B cell (primary cell): Measurements from ENCODE around the gene PARD6G. TPM values are rescaled to one million over a fixed set of nuclear protein-coding genes. Genes with fewer than 3 reads are reported as not detected.

Source experiments
- ATAC-seq: fragments of 200-7000 bp; cut with Tn5 transposase; one replicate; pipeline ENCODE4 v1.10.0; 2021; ENCODE audit warnings: low read depth, mild to moderate bottlenecking, moderate number of reproducible peaks, moderate library complexity
- CTCF ChIA-PET: fragments of 350-600 bp; sonication (Branson Sonifier 250); formaldehyde crosslinking; loops from one replicate; lab custom pipeline; 2021; ENCODE audit warnings: antibody characterized with exemption, inconsistent platforms; lab: Charles Lee
- POLR2A ChIA-PET: fragments of 350-600 bp; sonication (Branson Sonifier 250); formaldehyde crosslinking; loops from one replicate; lab custom pipeline; 2021; ENCODE audit warnings: antibody characterized with exemption; lab: Charles Lee
- DNase-seq: peaks from one replicate; pipeline ENCODE4 v3.0.0; 2013
- H2AFZ ChIP-seq: 2 replicates; pipeline ENCODE4 v1.6.1; 2012; ENCODE audit warnings: mild to moderate bottlenecking, low read depth, low read length; ENCODE audit not compliant: insufficient read depth, poor library complexity, severe bottlenecking
- H3K27ac ChIP-seq, 2 donors: 1 replicate in 1 of 2; 2 replicates in 1 of 2; pipeline ENCODE4 v1.5.1; 2012 to 2013; ENCODE audit warnings: low read length in 2 of 2, mild to moderate bottlenecking in 2 of 2, moderate library complexity in 1 of 2
- H3K27me3 ChIP-seq, 4 experiments: fragments of 200-600 bp in 1 of 4; sonication (generic) in 1 of 4; replicated peaks in 1 of 4; 1 replicate in 2 of 4; 2 replicates in 2 of 4; pipeline versions ENCODE4 v1.6.1 to v1.7.0; 2013 to 2016; ENCODE audit warnings: low read length in 3 of 4, mild to moderate bottlenecking in 2 of 4, mixed read lengths in 1 of 4, moderate library complexity in 1 of 4; ENCODE audit not compliant: insufficient read depth in 4 of 4, control insufficient read depth in 3 of 4; ENCODE audit errors: control extremely low read depth in 1 of 4
- H3K36me3 ChIP-seq, 2 experiments: replicated peaks in 1 of 2; 1 replicate in 1 of 2; 2 replicates in 1 of 2; pipeline versions ENCODE4 v1.6.1 to v1.7.1; 2013; ENCODE audit warnings: low read length in 1 of 2; ENCODE audit not compliant: insufficient read depth in 2 of 2, control insufficient read depth in 1 of 2; ENCODE audit errors: control extremely low read depth in 1 of 2, extremely low read depth in 1 of 2
- H3K4me1 ChIP-seq, 2 donors: fragments of 200-600 bp in 1 of 2; sonication (generic) in 1 of 2; 1 replicate in 1 of 2; 2 replicates in 1 of 2; pipeline versions ENCODE4 v1.5.1 to v1.6.1; 2013 to 2017; ENCODE audit warnings: low read length in 2 of 2; ENCODE audit not compliant: control insufficient read depth in 2 of 2, insufficient read depth in 2 of 2
- H3K4me2 ChIP-seq: replicated peaks from 2 replicates; pipeline ENCODE3; 2012; ENCODE audit warnings: mild to moderate bottlenecking, low read depth, low read length; ENCODE audit not compliant: poor library complexity, severe bottlenecking
- H3K4me3 ChIP-seq, 5 experiments: fragments of 200-600 bp in 1 of 5; sonication (generic) in 1 of 5; 1 replicate in 3 of 5; 2 replicates in 2 of 5; pipeline versions ENCODE4 v1.5.1 to v1.7.0; 2011 to 2016; ENCODE audit warnings: low read length in 4 of 5, mild to moderate bottlenecking in 4 of 5, low read depth in 2 of 5, control low read depth in 1 of 5, moderate library complexity in 1 of 5; ENCODE audit not compliant: insufficient read depth in 1 of 5; ENCODE audit errors: control extremely low read depth in 1 of 5, extremely low read depth in 1 of 5
- H3K79me2 ChIP-seq: fragments of 200-600 bp; sonication (generic); one replicate; pipeline ENCODE4 v1.6.0; 2016; ENCODE audit warnings: low read length; ENCODE audit not compliant: control insufficient read depth, insufficient read depth
- H3K9ac ChIP-seq: fragments of 200-600 bp; sonication (generic); 2 replicates; pipeline ENCODE4 v1.6.1; 2017; ENCODE audit warnings: mild to moderate bottlenecking, low read length, moderate library complexity
- H3K9me3 ChIP-seq, 3 donors: one replicate each; pipeline versions ENCODE4 v1.6.1 to v1.7.1; 2013; ENCODE audit warnings: low read length in 2 of 3; ENCODE audit not compliant: control insufficient read depth in 2 of 3, insufficient read depth in 1 of 3; ENCODE audit errors: control extremely low read depth in 1 of 3
- H4K20me1 ChIP-seq: 2 replicates; pipeline ENCODE4 v1.6.0; 2012; ENCODE audit warnings: mild to moderate bottlenecking, low read length; ENCODE audit not compliant: insufficient read depth, control insufficient read depth, poor library complexity, severe bottlenecking
- H3K27ac Mint-ChIP-seq: one replicate; pipeline ENCODE4 v1.8.0; 2021; ENCODE audit warnings: mixed read lengths
- H3K27me3 Mint-ChIP-seq: one replicate; pipeline ENCODE4 v1.8.0; 2021; ENCODE audit warnings: mixed read lengths
- H3K4me1 Mint-ChIP-seq: one replicate; pipeline ENCODE4 v1.8.0; 2021; ENCODE audit warnings: mixed read lengths
- H3K4me3 Mint-ChIP-seq: one replicate; pipeline ENCODE4 v1.8.0; 2021; ENCODE audit warnings: mixed read lengths
- H3K9me3 Mint-ChIP-seq: one replicate; pipeline ENCODE4 v1.8.0; 2022; ENCODE audit warnings: mixed read lengths; ENCODE audit not compliant: insufficient read depth
- CTCF ChIP-seq: fragments of 200-600 bp; IDR thresholded peaks from one replicate; pipeline ENCODE4 v1.8.0; 2022; ENCODE audit warnings: antibody characterized with exemption, mild to moderate bottlenecking
- EZH2 ChIP-seq: IDR thresholded peaks from 2 replicates; pipeline ENCODE4 v1.6.1; 2012; ENCODE audit warnings: borderline replicate concordance, low read depth, mild to moderate bottlenecking, moderate library complexity, low read length; ENCODE audit not compliant: insufficient read depth, poor library complexity, severe bottlenecking
- WGBS: methylation state at CpG from one replicate; pipeline ENCODE4 v1.1.5; 2013; ENCODE audit warnings: missing lambda C conversion rate; ENCODE audit not compliant: insufficient coverage; 5-methylcytosine and 5-hydroxymethylcytosine counted together
- intact Hi-C: fragments of 100-400 bp; cut with micrococcal nuclease; formaldehyde crosslinking; loops from one replicate; pipeline ENCODE4 v1.10.0; 2022
- polyA plus RNA-seq: library from polyadenylated mRNA; depleted of rRNA; stranded (reverse); fragments of >200 nt; gene quantifications from 2 replicates; pipeline ENCODE4 v1.2.3, GENCODE V29; 2012
- total RNA-seq, 2 donors: library from RNA; stranded (reverse); fragments of 120-200 nt in 1 of 2; gene quantifications; 1 replicate in 1 of 2; 2 replicates in 1 of 2; pipeline versions ENCODE4 v1.2.3 to v1.2.4, GENCODE V29; 2013 to 2022

PARD6G gene
- total and polyA plus RNA-seq, 2 donors (not counting 1 experiment from before 2014, with no cell fraction given) = not detected

DNA sequence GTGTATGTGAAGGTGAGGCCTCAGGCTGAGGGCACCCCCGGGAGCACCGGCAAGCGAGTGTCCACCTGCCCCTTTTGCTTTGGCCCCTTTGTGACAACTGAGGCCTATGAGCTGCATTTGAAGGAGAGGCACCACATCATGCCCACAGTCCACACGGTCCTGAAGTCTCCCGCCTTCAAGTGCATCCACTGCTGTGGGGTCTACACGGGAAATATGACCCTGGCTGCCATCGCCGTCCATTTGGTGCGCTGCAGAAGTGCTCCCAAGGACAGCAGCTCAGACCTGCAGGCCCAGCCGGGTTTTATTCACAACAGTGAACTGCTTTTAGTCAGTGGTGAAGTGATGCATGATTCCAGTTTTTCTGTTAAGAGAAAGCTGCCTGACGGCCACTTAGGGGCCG lies 109.3 kb downstream of the PARD6G start:
- ChIA-PET CTCF (no interaction called here), POLR2A (no interaction called here)
- H3K4me2 ChIP-seq = no peak overlapping the region
- no peak for ATAC-seq
- H3K36me3 ChIP-seq = peaks cover 0 to 43% of the 10 kb centered on the region in 2 experiments
- Mint-ChIP-seq H3K4me3 (no peak overlapping the region), H3K4me1 (no peaks in the 10 kb centered on the region), H3K9me3 (no peaks in the 10 kb centered on the region), H3K27ac (no peak overlapping the region), H3K27me3 (no peaks in the 10 kb centered on the region)
- H3K9me3 ChIP-seq = no peaks in the 10 kb centered on the region
- no peak overlapping the region for H3K27ac ChIP-seq
- TF ChIP-seq EZH2 (no peak), CTCF (no peak)
- H3K4me3 ChIP-seq = no peak overlapping the region
- no peak overlapping the region for H3K9ac ChIP-seq
- no peaks in the 10 kb centered on the region for H3K27me3 ChIP-seq
- no peak for DNase-seq
- H2AFZ ChIP-seq = no peak overlapping the region
- no peaks in the 10 kb centered on the region for H4K20me1 ChIP-seq
- H3K4me1 ChIP-seq = no peaks in the 10 kb centered on the region
- intact Hi-C loops = no loop called here
- H3K79me2 ChIP-seq = no peaks in the 10 kb centered on the region
- 93% methylated on average over 12 of the region's 12 CpGs for WGBS

GRCh38 chr18:80137137-80137536 lies 110.2 kb downstream of the PARD6G start:
- ATAC-seq (no peak), DNase-seq (no peak)
- Histone ChIP-seq H3K4me2 (no peak overlapping the region), H3K79me2 (no peaks in the 10 kb centered on the region), H3K9me3 (no peaks in the 10 kb centered on the region), H3K27ac (no peak overlapping the region), H3K27me3 (no peaks in the 10 kb centered on the region), H3K9ac (no peak overlapping the region), H3K36me3 (peaks cover 0 to 43% of the 10 kb centered on the region in 2 experiments), H3K4me3 (no peak overlapping the region), H2AFZ (no peak overlapping the region), H4K20me1 (no peaks in the 10 kb centered on the region), H3K4me1 (no peaks in the 10 kb centered on the region)
- ChIA-PET CTCF (no interaction called here), POLR2A (no interaction called here)
- WGBS = over 99% methylated on average over 14 of the region's 14 CpGs
- TF ChIP-seq CTCF (no peak), EZH2 (no peak)
- no peaks in the 10 kb centered on the region for H3K27me3 Mint-ChIP-seq
- no peak overlapping the region for H3K27ac Mint-ChIP-seq
- intact Hi-C loops = no loop called here
- H3K9me3 Mint-ChIP-seq = no peaks in the 10 kb centered on the region
- no peak overlapping the region for H3K4me3 Mint-ChIP-seq
- no peaks in the 10 kb centered on the region for H3K4me1 Mint-ChIP-seq
